Testis (tissue), 3 donors: Measurements from ENCODE around the gene EXOC1L. TPM values are rescaled to one million over a fixed set of nuclear protein-coding genes. Genes with fewer than 3 reads are reported as not detected.

Source experiments
- DNase-seq: peaks from one replicate; pipeline ENCODE4 v3.0.0-alpha.2; 2019
- H3K27ac ChIP-seq, 2 donors: fragments of 200-600 bp; sonication (generic); one replicate each; pipeline ENCODE4 v1.5.1; 2019
- H3K27me3 ChIP-seq: fragments of 200-600 bp; sonication (generic); one replicate; pipeline ENCODE4 v1.5.1; 2019
- H3K36me3 ChIP-seq: fragments of 200-600 bp; sonication (generic); one replicate; pipeline ENCODE4 v1.5.1; 2017; ENCODE audit warnings: low read depth; ENCODE audit errors: missing control alignments
- H3K4me1 ChIP-seq: fragments of 200-600 bp; sonication (generic); one replicate; pipeline ENCODE4 v1.5.1; 2019
- H3K4me3 ChIP-seq, 2 donors: fragments of 200-600 bp; sonication (generic); one replicate each; pipeline ENCODE4 v1.5.1; 2017 to 2019
- H3K9me3 ChIP-seq: fragments of 200-600 bp; sonication (generic); one replicate; pipeline ENCODE4 v1.5.1; 2017
- POLR2A ChIP-seq: fragments of 450-650 bp; IDR thresholded peaks from one replicate; pipeline ENCODE4 v1.6.1; 2017; ENCODE audit warnings: antibody characterized with exemption, mild to moderate bottlenecking, moderate library complexity
- WGBS, 2 donors: methylation state at CpG; one replicate each; pipeline ENCODE4 v1.1.5; 2018; 5-methylcytosine and 5-hydroxymethylcytosine counted together
- intact Hi-C: fragments of 100-400 bp; cut with DNase I; formaldehyde crosslinking; loops from one replicate; pipeline ENCODE4 v1.15.1; 2023; ENCODE audit warnings: low total_unique reads
- polyA plus RNA-seq: library from polyadenylated mRNA; stranded (reverse); fragments of 350-450 nt; fragmentation: Illumina TruSeq; extraction: RNeasy Lipid Tissue Mini Kit (QIAGEN cat#74804); gene quantifications from one replicate; pipeline ENCODE4 v1.2.3, GENCODE V29; 2014; ENCODE audit warnings: low read depth, low replicate concordance; ENCODE audit not compliant: insufficient read depth
- total RNA-seq, 2 donors: library from RNA; depleted of rRNA; stranded (reverse); fragments of >200 nt; gene quantifications; one replicate each; pipeline ENCODE4 v1.2.3, GENCODE V29; 2016
- TF ChIP-seq, protein P1 (sequence below), 3 experiments: fragments of 450-650 bp in 2 of 3; fragments of 200-600 bp in 1 of 3; sonication (generic) in 1 of 3; IDR thresholded peaks; one replicate each; pipeline ENCODE4 v1.5.1; 2016 to 2019; ENCODE audit warnings: antibody characterized with exemption in 3 of 3, mild to moderate bottlenecking in 2 of 3, moderate library complexity in 1 of 3

Gene EXOC1L
- total and polyA plus RNA-seq, 3 donors from 2014 or later = 0.50 TPM; not detected in 2

GRCh38 chr4:55868581-55869090, 49.0 kb downstream of the EXOC1L start:
- TF ChIP-seq, protein P1, sequence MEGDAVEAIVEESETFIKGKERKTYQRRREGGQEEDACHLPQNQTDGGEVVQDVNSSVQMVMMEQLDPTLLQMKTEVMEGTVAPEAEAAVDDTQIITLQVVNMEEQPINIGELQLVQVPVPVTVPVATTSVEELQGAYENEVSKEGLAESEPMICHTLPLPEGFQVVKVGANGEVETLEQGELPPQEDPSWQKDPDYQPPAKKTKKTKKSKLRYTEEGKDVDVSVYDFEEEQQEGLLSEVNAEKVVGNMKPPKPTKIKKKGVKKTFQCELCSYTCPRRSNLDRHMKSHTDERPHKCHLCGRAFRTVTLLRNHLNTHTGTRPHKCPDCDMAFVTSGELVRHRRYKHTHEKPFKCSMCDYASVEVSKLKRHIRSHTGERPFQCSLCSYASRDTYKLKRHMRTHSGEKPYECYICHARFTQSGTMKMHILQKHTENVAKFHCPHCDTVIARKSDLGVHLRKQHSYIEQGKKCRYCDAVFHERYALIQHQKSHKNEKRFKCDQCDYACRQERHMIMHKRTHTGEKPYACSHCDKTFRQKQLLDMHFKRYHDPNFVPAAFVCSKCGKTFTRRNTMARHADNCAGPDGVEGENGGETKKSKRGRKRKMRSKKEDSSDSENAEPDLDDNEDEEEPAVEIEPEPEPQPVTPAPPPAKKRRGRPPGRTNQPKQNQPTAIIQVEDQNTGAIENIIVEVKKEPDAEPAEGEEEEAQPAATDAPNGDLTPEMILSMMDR (IDR thresholded peaks at IDR 0.05) = no peak
- TF ChIP-seq POLR2A = no peak
- no peaks in the 10 kb centered on the region for H3K36me3 ChIP-seq

GRCh38 chr4:55871299-55871800, 51.8 kb downstream of the EXOC1L start:
- intact Hi-C loops = no loop called here
- Histone ChIP-seq H3K27me3 (no peaks in the 10 kb centered on the region), H3K27ac (no peak overlapping the region), H3K36me3 (no peaks in the 10 kb centered on the region), H3K4me1 (no peaks in the 10 kb centered on the region), H3K9me3 (no peaks in the 10 kb centered on the region), H3K4me3 (no peak overlapping the region)
- WGBS, 2 donors = 71 to 74% methylated on average over 5 of the region's 5 CpGs
- TF ChIP-seq, protein P1 (IDR thresholded peaks at IDR 0.05) = no peak
- TF ChIP-seq POLR2A = no peak
- no peak for DNase-seq

More at GRCh38 chr4:55868581-55869090, 49.0 kb downstream of the EXOC1L start:
- WGBS, 2 donors = 93 to 98% methylated on average over 1 of the region's 1 CpG
- H3K27me3 ChIP-seq = no peaks in the 10 kb centered on the region
- intact Hi-C loops = no loop called here
- no peaks in the 10 kb centered on the region for H3K4me1 ChIP-seq
- DNase-seq = no peak
- H3K9me3 ChIP-seq = no peaks in the 10 kb centered on the region
- H3K4me3 ChIP-seq = no peak overlapping the region
- H3K27ac ChIP-seq = no peak overlapping the region

DNA sequence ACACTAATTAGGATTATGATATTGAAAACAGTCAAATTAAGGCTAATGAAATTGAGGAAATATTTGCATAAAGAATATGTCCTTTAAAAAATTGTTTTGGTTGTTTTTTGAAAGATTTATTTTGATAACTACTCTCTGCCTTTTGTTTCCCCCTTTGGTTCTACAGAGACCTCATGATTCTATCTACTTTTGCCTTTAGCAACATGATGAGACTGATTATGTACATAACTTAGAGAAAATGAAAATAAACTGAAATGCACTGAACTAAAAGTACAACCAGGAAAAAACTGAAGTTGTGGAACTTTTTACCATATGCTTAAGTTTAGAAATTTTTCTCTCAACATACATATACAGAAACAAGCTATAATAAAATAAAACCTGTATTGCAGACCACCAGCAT, 55.2 kb downstream of the EXOC1L start:
- Histone ChIP-seq H3K4me1 (no peaks in the 10 kb centered on the region), H3K9me3 (no peaks in the 10 kb centered on the region), H3K4me3 (no peak overlapping the region), H3K27ac (no peak overlapping the region), H3K36me3 (no peaks in the 10 kb centered on the region), H3K27me3 (no peaks in the 10 kb centered on the region)
- intact Hi-C loops = no loop called here
- DNase-seq = no peak
- TF ChIP-seq POLR2A = no peak
- TF ChIP-seq, protein P1 (IDR thresholded peaks at IDR 0.05) = no peak

DNA sequence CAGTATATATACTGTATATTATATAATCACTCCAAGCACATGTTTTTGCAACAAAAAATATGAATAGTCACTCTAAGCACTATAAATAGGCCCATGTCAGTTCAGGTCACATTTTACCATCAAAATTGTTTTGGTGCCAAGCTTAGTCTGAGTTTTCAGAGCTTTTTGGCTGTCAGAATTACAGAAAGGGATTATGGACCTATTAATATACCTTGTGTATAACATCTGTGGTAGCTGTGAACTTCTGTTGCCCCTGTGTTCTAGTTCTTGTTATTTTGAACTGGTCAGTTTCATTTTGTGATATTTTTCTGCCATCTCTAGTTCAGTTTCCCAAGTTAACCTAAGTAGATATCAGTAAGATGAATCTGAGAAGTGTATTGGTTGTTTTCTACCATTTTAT, 56.8 kb downstream of the EXOC1L start:
- intact Hi-C loops = no loop called here
- H3K27me3 ChIP-seq = no peaks in the 10 kb centered on the region
- H3K27ac ChIP-seq = no peak overlapping the region
- no peak for DNase-seq
- H3K4me1 ChIP-seq = no peaks in the 10 kb centered on the region
- TF ChIP-seq, protein P1 (IDR thresholded peaks at IDR 0.05) = no peak
- no peak for TF ChIP-seq POLR2A
- H3K9me3 ChIP-seq = no peaks in the 10 kb centered on the region
- H3K4me3 ChIP-seq = no peak overlapping the region
- no peaks in the 10 kb centered on the region for H3K36me3 ChIP-seq

DNA sequence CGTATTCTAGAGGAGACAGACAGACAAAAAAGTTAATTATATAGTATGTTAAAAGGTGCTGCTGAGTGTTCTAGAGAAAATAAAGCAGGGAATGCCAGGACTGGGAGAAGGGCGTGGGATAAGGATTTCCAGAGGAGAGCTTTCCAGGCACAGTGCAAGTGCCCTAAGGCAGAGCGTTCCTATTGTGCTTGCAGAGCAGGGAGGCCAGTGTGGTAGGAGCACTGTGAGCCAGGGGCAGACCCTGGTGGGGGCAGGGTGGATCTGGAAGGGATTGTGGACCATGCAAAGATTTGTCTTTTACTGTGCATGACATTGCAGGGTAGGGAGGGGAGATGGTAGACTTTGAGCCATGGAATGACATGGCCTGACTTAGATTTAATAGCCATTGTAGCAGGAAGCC, 59.6 kb downstream of the EXOC1L start:
- no peaks in the 10 kb centered on the region for H3K27me3 ChIP-seq
- H3K27ac ChIP-seq = no peak overlapping the region
- H3K9me3 ChIP-seq = no peaks in the 10 kb centered on the region
- no peak for DNase-seq
- no peak overlapping the region for H3K4me3 ChIP-seq
- intact Hi-C loops = no loop called here
- TF ChIP-seq, protein P1 (IDR thresholded peaks at IDR 0.05) = no peak
- no peak for TF ChIP-seq POLR2A
- H3K4me1 ChIP-seq = no peaks in the 10 kb centered on the region
- no peaks in the 10 kb centered on the region for H3K36me3 ChIP-seq
- 90 to 94% methylated on average over 3 of the region's 3 CpGs for WGBS, 2 donors
